ENCODE results near the gene RAB22A.
"Not testable (repeated sequence)": the region's sequence is repeated elsewhere in the genome, so short reads cannot be mapped to it uniquely, and the experiment has no call there.

Gene RAB22A

DNA sequence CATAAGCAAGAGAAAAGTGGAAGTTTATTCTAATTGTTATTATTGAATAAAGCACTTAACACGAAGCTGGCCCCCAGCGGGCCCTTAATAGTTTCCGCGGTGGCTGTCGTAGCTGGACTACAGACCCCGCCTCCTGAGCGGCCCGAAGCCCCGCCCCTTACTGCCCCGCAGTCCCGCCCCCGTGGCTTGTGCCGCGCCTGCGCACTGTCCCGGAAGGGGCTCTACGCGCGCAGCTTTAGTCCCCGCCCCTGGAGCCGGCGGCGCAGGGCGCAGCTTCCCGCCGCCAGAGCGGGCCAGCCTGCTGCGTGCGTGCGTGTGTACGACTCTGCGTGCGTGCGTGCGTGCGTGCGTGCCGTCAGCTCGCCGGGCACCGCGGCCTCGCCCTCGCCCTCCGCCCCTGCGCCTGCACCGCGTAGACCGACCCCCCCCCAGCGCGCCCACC, 79.4 kb downstream of the RAB22A start, which contains the start of gene VAPB:
Gene VAPB (plus strand): TSS at position 348 of the 442 bp plus-strand sequence. CDS start 231 bp downstream, outside the sequence.
- DNase-seq (ENCODE audit: low read depth) = peak; percentile 94

DNA sequence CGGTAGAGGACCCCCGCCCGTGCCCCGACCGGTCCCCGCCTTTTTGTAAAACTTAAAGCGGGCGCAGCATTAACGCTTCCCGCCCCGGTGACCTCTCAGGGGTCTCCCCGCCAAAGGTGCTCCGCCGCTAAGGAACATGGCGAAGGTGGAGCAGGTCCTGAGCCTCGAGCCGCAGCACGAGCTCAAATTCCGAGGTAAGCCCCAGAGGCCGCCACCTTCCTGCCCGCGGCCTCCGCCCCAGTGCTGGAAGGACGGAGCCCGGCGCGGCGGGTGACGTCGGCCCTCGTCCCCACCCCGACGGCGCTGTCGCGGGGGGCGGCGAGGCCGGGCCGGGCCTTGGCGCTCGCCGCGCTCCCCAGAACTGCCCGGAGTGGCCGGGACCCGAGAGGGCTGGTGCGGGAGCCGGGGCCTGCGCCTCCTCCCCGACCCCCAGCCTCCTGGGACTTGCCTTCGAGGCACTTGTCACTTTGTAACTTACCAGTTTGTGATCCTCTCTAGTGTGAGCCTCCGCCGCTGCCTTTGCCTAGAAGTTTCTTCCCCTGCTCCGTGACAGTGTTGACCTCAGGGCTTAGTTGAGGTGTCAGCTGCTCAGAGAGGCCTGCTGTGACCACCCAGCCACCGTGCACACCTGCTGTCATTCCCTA, 79.9 kb downstream of the RAB22A start:
- DNase-seq (ENCODE audit: low read depth) = no peak

DNA sequence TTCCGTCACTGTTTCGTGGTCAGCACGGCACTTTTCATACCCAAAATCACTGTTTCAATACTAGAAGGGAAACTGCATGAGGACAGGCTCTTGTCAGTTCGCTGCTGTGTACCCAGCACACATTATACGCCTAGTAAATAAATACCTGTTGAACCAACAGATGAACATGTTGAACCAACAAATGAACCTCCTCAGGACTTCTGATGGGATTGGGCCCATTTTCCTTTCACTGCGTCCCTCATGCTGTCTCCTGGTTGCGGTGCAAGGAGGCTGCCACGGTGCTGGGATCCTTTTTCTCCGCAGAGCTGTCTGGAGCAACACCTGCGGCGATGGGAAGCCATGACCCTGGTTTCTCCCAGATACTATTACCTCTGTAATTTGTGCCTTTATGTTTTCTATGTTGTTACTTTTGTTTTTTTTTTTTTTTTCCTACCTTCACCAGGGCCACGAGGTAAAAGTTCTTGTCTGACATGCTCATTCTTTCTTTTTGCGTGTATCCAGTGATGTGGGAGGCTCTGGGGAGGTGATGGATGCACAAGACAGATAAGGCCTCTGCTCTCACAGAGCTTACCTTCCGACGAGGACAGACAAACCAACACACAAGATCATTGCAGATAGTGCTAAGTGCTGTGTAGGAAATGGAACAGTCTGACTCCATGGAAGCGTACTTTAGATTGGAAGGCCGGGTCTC, 80.6 kb downstream of the RAB22A start:
- no peak for DNase-seq (ENCODE audit: low read depth)

DNA sequence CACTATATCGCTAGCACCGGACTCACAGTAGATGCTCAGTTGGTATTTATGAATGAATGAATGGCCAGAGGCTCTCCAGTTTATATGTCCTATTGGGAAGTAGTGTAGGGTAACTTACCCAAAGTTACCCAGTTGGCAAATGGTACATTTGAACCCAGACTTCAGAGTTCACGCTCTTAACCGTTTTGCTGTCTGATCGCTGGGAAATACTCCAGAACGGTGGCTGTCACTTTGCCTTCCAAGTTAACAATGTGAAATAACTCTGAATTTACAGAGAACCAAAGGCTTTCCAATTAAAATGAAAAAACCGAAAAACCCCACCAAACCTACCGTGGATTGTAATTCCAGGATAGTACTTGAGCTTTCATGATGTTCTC, 81.1 kb downstream of the RAB22A start:
- DNase-seq (ENCODE audit: low read depth) = no peak

DNA sequence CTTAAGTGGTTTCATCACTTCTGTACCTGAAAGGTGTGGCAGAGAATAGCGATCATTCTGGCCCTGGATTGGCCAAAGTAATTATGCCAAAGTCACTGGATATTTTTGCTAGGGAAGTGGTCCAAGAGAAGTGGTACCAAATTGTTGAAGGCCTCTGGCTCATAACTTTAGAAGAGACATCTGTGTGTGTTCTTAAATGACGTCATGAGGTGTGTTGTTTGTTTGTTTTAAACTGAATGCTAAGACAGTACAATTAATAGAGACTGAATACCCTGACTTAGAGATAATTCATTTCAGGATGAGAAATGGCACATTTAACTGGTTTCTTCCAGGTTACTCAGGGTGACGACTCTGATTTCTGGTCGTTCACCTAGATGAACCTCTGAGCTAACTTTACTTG, 82.8 kb downstream of the RAB22A start:
- DNase-seq (ENCODE audit: low read depth) = no peak

DNA sequence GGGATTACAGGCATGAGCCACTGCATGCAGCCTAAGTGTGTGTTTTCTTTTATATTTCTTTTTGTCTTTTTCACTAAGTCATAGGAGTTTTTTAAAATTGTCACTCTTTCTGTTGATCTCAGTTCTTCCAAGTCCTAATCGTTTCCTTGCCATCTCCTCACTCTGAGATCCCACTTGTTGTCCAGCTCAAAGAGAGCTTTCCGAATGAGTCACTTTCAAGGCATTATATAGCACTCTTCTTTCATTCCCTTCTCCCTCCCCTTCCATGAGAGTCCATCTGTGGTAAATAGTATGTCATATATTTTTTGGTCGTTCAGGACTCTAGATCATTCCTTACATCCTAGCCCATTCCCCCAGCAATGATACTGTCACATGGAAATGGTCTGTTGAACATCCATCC, 83.8 kb downstream of the RAB22A start:
- no peak for DNase-seq (ENCODE audit: low read depth)

DNA sequence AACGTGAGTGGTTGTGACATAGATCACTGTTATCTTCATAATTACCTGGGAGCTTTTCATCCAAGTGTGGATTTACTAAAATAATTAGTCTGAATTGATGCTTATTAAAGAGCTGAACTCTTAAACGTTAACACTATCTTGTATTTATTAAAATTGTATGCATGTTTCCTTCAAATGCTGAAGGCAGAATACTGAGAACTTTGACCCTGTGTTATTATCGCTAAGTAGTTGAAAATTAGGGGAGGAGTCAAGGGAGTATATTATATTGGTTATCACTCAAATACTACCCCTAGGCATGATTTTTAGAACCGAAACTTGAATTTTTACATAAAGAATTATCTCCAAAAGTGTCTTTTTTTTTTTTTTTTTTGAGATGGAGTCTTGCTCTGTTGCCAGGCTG, 85.3 kb downstream of the RAB22A start:
- no peak for DNase-seq (ENCODE audit: low read depth)

DNA sequence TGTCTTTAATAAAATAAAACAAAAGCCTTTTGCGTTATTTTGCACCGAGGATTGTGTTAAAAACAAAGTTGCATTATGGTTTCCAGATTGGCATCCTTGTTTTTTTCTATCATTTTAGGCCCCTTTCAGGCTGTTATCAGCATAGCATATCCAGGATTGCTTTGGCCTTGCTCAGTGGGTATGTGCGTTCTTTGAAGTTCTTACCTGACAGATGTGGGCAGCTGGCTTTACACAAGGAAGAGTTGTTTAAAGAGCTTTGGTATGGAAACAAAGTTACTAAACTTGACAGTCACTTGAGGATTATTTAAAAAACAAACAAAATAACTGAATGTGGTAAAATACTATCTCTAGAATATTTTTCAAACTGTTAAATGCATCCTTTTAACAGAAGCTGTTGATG, 86.1 kb downstream of the RAB22A start:
- no peak for DNase-seq (ENCODE audit: low read depth)

DNA sequence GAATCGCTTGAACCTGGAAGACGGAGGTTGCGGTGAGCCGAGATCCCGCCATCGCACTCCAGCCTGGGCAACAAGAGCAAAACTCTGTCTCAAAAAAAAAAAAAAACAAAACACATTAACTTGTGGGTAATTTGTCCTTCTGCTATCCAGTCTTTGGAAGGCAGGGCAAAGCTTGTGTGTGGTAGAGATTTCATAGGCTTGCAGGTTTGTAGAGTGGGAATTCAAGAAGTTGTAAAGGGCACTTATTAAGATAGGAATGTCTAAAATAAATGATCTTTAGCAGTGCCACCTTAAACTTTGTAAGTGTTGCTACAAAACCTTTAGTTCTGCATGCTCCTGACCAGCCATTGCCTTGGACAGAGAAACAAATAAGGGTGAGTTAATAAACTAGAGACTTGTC, 87.9 kb downstream of the RAB22A start:
- DNase-seq (ENCODE audit: low read depth) = no peak

DNA sequence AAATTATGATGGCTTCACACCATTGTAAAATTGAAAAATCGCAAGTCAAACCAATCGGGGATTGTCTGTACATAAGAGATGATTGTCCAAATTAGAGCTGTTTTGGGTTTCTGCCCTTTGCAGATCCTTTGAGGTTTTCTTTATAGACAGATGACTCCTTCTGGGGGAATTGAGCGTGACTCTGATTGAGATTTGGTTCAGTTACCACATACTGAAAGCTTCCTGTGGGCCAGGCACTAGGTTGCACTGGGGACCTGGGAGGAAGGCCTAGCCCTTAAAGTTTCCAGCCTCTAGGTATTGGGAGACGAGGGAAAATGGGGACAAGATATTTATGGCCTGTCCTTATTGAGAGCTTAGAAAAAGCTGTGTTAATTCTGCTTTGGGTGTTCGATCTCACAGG, 88.7 kb downstream of the RAB22A start:
- DNase-seq (ENCODE audit: low read depth) = no peak

DNA sequence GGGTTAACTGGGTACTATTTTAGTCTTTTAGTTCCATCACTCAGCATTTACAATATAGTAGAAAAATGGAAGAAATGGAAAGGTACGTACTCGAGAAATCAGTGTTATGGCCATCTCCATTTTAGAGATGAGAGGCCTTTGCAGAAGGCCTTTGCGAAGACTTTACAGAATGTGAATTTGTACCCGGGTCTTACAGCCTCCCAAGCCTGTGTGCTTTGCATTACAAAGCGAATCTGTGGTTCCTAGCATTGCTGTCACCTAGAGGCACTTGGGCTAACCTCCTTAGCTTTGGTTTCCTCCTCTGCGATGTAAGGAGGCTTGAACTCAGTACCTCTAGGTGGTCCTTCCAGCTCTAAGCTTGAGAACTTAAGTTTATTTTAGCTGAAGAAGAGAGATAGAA, 90.4 kb downstream of the RAB22A start:
- DNase-seq (ENCODE audit: low read depth) = no peak

DNA sequence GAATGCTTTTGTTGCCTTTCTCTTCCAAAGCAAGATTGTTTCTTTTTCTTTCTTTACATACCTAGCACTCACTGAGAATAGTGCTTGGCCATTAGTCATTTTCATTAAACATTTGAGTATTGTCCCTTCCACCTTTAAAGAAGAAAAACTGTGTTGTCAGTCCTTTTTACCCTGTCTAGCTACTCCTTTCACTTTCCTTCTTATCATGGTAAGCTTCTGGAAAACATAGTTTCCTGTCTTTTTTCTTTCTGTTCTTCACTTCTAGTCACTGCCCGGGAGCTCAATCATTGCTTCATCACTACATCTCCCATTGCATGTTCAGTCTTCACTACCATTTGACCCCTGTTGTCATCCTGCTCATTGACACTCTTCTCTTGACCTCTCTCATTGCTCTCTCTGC, 91.6 kb downstream of the RAB22A start:
- DNase-seq (ENCODE audit: low read depth) = no peak

DNA sequence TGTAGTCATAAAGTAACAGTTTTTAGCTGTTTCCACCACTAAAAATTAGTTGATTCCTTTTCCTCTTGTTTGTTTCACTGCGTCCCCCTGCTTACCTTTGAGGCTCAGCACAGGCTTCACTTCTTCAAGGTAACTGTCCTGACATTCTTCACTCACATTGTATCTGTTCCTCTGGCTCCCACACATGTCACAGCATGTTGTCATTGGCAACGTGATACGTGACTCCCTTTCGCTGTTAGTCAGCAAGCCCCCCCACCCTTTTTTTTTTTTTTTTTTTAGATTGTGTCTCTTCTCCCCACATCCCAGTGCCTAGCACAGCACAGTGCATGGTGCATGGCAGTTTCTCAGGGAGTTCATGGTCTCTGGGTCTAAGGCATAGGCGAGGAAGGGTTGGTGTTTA, 92.8 kb downstream of the RAB22A start:
- no peak for DNase-seq (ENCODE audit: low read depth)

DNA sequence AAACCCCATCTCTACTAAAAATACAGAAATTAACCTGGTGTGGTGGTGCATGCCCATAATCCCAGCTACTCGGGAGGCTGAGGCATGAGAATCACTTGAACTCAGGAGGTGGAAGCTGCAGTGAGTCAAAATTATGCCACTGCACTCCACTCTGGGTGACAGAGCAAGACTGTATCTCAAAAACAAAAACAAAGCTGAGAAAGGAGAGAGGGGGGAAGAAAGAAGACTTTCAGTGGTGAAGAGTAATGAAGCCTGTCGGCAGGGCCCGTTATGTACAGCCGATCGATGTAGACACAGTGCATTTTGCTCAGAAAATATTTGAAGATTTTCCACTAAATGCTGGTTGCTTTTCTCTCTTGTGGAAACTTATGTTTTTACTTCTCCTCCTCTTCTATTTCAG, 93.3 kb downstream of the RAB22A start:
- no peak for DNase-seq (ENCODE audit: low read depth)

DNA sequence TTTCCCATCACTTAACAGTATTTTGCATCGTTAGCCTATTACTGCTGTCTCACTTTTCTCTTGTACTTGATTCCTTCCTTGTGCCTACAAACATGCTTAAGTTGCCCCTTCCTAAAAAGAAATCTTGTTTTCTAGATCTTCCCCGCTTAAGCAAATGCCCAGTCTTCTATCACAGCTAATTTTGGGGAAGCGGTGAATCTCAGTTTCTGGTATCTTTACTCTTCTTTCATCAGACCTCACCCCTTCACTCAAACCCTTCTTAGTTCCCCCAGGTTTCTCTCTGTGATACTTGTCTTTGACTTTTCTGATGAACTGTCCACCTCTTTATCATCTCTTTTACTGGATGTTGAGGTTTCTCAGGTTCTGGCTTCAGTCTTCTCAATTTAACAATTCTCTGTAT, 93.8 kb downstream of the RAB22A start:
- DNase-seq (ENCODE audit: low read depth) = no peak

DNA sequence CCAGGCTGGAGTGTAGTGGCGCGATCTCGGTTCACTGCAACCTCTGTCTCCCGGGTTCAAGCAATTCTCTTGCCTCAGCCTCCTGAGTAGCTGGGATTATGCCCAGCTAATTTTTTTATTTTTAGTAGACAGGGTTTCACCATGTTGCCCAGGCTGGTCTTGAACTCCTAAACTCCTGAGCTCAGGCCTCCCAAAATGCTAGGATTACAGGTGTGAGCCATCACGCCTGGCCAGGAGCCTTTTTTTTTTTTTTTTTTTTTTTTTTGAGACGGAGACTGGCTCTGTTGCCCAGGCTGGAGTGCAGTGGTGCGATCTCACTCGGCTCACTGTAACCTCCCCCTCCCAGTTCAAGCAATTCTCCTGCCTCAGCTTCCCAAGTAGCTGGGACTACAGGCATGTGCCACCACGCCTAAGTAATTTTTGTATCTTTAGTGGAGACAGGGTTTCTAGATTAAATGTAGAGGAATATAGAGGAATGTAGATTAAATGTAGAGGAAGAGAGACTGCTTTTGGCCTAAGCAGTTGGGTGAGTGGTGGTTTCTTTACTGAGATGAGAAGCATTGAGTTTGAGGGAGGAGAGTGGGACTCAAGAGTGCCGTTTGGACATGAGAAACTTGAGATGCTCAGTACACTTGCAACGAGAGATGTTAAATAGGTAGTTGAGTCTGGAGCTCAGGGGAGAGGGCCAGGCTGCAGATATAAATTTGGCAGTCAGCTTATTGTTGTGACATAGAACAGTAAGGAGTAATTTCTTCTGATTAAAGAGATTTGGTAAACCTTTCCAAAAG, 96.2 kb downstream of the RAB22A start:
- no peak for DNase-seq (ENCODE audit: low read depth)

DNA sequence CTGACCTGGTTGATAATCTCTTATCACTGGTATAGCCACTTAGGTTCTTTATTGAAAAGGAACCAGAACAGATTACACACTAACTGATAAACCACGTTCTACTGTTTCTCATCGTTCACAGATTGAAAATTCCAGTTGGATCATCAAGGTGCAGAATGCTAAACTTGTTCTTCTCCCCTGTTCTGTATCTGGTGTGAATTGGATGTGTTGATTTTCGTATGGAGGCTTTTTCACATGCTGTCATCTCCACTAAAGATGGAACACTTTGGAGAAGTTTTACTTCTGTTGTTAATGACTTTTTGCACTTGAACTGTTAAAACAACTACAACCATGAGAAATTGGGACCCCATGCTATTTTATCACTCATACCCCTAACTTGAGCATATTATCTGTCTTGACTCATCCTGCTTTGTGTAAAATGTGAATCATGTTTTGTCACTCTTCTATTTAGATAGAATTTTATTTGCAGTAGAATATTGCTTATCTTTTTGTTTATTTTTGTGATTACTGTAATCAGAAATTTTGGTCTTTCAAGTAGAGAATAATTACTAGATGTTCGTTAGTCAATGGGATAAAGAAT, 97.0 kb downstream of the RAB22A start:
- no peak for DNase-seq (ENCODE audit: low read depth)

DNA sequence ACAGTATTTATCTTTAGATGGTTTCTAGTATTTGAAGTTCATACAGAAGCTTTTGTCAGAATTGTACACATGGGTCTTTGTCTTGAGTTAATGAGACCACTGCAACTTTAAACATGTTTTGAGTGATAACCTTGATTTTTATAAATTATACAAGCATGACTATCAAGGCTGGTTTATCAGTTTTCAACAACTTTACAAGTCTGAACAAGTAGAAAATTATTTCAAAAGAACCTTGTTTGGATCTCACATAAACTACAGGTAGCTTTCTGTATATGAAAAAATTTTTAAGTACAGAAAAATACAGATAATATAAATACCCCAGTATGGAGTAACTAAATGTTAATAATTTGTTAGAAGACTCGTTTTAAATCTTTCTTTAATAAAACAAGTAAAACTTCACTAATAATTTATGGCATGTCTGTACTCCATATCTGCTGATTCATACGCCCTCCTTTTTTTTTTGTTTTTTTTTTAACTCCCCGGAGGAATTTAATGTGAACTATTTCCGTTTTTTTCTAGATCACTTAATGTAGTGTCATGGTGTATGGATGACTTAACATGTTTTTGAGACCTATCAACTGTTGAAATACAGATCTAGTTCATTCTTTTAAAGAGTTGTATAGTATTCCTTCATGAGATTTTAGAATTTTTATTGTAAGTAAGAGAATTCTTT, 97.8 kb downstream of the RAB22A start:
- no peak for DNase-seq (ENCODE audit: low read depth)

DNA sequence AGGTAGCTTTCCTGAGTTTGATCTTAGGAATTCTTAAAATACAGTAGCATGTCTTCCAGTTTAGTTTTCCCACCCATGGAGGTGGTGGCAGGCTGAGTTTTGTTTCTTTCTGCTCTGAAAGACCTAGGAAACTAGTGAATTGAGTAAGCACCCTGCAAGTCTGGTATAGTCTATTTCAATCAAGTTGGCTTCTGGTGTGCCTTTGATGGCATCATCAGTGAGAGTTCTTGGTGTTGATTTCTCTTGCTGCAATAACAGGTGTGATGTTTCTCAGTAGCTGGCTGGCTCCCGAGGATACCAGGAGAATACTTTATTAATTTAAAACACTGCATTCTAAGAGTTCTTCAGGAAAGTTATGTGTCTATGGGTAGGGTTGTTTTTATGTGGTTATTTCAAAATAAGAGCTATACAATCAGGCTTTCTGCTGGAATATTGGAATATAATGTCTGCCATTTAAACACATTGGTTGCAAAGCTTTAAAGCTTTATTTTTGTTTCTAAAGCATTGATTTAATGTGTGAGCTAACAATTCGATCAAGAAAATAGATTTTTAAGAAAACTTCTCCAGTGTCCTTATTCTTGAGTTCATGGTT, 98.5 kb downstream of the RAB22A start:
- no peak for DNase-seq (ENCODE audit: low read depth)

DNA sequence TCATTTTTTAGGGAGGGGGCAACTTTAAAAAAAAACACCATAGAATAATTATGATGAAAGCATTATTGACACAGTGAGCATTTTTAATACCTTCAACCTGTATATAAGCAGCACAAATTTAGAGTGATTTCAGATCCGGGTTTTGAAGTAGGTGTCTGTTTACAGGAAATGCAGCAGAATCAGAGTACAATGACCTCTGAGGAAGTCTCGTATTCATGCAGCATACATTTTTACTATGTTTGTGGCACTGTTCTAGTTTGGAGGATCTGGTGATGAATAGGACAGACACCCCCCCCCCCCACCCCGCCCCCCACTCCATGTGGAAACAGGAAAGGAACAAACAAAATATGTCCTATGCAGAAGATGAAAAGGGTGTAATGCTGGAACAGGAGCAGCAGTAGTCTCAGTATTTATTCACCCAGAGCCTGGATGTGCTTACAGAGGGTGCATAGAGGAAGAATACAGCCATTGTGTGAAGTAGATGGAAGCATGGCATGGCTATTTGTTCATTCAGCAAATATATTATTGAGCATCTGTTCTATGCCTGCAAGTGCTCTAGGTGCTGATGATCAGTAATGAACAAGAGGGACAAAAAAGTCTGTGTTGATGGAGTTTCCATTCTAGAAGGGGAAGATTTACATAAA, 99.2 kb downstream of the RAB22A start:
- DNase-seq (ENCODE audit: low read depth) = no peak

DNA sequence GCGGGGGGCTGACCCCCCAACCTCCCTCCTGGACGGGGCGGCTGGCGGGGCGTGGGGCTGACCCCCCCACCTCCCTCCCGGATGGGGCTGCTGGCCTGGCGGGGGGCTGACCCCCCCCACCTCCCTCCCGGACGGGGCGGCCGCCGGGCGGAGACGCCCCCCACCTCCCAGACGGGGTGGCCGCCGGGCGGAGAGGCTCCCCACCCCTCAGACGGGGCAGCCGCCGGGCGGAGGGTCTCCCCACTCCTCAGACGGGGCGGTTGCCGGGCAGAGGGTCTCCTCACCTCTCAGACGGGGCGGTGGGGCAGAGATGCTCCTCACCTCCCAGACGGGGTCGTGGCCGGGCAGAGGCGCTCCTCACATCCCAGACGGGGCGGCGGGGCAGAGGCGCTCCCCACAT, 104.7 kb downstream of the RAB22A start:
- not testable (repeated sequence) for DNase-seq (ENCODE audit: low read depth)
